GM18507 (cell line): Measurements from ENCODE around the gene POLR1H.

Experiments used
- DNase-seq: peaks from one replicate; pipeline ENCODE4 v3.0.0; 2011; ENCODE audit warnings: low read depth; ENCODE audit not compliant: insufficient read length; ENCODE audit errors: extremely low spot score
- FAIRE-seq: peaks from 2 replicates; lab custom pipeline; 2011; peaks lifted over from hg19 to GRCh38; lab: Jason Lieb, UNC

The POLR1H gene

DNA sequence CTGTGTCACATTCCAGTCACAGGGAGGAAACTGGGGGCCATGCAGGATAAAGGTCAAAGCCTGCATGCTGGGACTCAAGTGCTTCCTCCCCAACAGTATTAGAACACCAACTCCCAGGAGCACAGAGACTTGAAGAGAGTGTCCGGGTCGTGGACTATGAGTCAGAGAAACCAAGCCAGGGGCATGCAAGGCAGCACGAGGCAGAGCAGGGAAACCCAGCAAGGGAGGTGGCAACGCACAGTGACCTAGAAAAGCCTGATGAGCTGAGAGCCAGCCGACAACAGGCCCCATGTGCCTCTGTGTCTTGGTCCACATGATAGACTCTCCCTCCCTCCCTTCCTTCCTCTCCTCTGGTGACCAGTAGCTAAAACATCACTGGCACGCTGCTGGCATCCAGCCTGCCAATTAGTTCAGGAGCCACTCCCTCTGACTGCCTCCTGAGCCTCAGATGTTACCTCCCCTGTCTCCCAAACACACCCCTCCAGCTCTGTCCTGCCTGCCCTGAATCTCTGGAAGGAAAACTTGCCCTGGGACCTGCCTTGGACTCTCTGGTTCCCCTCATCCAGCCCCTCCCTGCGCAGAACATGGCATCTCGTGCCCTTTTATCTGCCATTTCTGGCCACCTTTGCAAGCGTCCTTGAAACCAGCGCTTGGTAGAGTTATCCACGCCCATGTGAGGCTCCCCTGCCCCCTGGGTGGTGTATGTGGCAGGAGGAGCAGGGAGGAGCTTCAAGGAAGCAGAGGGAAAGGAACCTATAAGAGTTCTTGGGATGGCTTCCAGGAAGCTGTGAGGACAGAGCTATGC, 30.7 kb downstream of the POLR1H start:
- no peak for FAIRE-seq
- no peak for DNase-seq

DNA sequence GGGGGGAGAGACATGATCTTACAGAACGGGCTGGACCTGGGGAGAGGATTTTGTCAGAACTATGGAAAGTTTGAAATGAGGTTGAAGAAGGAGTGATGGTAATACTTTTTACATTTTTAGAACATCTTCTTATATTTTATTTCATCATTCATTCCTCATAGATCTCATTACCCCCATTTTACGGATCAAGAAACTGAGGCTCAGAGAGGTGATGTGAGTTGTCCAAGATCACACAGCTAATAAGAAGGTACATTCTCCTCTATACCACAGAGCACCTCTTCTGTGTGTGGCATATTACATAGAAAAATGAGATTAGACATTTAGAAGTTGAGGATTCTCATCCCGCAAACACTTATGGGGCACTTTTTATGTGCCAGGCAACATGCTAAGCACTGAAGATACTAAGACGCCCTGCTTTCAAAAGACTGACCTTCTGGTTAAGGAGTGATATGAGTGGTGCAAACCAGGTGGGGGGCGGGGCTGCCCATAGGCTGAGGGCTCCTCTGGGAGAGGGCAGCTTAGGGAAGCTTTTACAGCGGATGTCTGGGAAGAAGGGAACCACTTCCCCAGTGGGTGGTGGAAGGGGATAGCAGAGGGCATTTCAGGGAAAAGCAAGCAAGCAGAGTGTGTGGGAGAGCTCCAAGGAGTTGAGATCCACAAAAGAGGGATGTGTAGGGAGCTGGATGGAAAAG, 31.9 kb downstream of the POLR1H start:
- no peak for DNase-seq
- no peak for FAIRE-seq

DNA sequence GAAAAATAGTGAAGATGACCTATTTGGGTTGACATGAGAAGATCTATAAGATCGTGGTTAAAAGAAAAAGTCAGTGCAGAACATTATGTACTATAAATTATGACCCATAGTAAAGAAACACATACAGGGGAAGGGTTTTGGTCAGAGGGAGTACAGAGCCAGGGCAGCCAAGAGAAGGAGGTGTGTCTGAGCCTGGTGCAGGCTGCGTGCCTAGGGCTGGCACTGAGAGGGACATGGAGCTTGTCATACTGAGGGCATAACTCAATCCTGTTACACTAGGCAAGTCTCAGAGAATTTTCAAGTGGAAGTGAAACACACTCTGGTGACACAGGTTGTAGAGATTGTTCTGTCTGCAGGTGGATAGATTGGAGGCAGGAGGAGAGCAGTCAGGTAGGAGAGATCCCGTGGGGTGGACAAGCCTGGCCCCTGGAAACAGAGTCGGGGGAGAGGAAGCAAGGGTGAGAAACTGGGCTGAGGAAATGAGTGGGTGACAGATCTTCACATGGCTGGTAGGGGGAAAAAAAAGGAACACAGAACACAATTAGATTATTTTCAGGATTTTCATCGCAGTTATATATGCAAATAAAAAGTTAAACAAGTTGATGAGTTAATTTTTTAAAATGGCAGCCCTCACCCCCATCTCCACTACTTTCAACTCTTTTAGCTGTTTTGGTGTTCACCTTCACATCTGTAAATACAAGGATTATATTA, 33.0 kb downstream of the POLR1H start:
- DNase-seq, result no peak
- FAIRE-seq, result no peak

- no peak for FAIRE-seq
- DNase-seq, result no peak
These were observed 35.8 kb downstream of the POLR1H start for GRCh38 chr6:30096829-30097228.

GRCh38 chr6:30097902-30098768, 37.1 kb downstream of the POLR1H start:
- FAIRE-seq, result no peak
- DNase-seq, result no peak

GRCh38 chr6:30100154-30100553, 39.1 kb downstream of the POLR1H start:
- FAIRE-seq, result no peak

DNA sequence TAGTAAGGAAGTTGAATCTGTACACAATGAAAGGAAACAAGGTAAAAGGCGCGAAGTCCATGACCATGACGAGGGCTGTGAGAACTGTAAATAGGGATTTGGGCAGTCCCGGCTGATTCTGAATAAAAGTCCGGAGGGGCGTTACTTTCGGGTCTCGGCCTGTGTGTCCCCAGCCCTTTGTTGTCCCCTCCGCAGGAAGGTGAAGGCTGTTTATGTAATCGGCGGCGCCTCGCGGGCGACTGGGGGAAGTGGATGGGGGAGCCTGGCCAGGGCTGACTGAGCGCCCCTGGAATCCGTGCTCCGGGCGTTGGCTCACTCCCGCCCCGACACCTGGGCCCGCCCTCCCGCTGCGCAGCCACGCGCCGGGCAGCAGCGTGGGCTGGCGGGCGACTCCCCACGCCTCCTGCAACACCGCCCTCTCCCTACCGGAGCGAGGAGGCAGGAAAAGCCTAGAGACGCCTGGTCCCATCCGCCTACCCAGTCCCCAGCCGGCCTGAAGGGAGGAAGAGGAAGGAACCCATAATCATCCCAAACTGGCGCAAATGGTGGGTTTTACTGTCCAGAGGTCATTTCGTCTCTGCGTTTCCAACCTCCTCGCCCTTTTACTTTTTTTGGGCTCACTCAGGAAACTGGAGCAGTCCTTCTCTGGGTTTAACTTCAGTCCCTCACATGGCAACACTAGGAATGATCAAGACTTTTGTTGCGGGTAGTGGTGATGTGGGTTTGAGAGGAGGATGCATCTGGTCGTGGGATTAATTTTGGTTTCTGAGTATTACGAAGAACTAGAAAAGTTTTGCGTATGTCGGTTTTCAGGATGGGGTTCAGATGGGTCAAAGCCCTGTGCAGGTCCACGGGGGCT, 39.7 kb downstream of the POLR1H start:
- FAIRE-seq (no peak), DNase-seq (no peak)

More at GRCh38 chr6:30100154-30100553, 39.1 kb downstream of the POLR1H start:
- DNase-seq, result no peak

- DNase-seq, result peak; percentile 56
- FAIRE-seq, result no peak
These were observed 40.7 kb downstream of the POLR1H start for GRCh38 chr6:30101444-30102413.

- FAIRE-seq (no peak), DNase-seq (no peak)
These were observed 41.4 kb downstream of the POLR1H start for GRCh38 chr6:30102414-30102969.

DNA sequence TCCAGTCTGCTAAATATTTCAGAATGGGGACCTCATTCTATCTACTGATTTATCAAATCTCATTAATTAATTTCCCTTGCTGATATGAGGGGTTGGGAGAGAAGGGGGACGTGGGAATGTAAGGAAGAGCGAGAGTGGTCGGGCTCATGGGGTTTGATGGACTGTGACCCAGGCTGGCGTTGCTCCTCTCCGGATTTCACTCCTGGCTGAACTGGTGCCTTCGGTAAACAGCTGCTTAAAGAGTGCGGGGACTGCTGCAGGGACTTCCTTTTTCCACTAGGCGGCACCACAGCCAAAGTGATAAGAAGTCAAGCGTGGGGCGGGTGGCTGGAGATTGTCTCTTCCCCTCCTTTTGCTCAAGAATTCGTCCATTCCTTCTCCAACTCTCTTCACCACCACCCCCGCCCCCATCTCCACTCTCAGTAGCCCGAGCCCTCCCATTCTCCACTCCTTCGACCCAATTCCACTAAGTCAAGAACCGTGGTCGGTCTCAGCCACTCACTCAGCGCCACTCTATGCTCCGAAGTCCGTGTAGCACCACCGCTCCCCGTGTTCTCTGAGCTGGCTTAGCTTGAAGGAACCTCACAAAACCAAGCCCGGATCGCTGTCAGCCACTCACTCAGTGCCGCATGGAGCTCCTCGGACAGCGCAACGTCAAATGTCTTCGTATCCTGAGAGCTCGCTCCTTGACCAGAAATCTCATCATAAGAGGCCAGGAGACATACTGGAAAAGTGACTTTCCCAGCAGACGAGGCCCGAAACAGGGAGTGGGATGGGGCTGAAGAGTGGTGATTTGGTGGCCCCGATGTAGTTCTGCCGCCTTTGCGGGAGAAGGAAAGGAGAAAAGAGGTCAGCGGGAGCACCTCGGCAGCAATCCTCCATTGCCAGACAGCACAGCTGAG, 42.2 kb downstream of the POLR1H start:
- peak; percentile 90 for FAIRE-seq
- peak; percentile 74 for DNase-seq

DNA sequence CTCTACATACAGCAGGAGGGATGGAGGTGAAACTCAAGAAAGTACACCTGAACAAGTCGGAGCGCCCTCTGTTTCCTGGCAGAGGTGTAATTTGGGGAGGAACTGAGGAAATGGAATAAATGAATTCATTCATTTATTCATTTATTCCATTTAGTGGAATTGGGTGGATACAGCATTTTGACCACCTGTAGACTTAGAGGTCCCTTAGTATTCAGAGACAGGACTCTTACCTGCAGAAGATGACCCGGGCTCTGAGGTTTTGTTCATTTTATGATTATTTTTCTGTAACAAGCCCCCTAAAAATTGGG, 42.8 kb downstream of the POLR1H start:
- FAIRE-seq (no peak), DNase-seq (no peak)

- FAIRE-seq (no peak), DNase-seq (no peak)
These were observed 43.6 kb downstream of the POLR1H start for GRCh38 chr6:30104661-30105060.

DNA sequence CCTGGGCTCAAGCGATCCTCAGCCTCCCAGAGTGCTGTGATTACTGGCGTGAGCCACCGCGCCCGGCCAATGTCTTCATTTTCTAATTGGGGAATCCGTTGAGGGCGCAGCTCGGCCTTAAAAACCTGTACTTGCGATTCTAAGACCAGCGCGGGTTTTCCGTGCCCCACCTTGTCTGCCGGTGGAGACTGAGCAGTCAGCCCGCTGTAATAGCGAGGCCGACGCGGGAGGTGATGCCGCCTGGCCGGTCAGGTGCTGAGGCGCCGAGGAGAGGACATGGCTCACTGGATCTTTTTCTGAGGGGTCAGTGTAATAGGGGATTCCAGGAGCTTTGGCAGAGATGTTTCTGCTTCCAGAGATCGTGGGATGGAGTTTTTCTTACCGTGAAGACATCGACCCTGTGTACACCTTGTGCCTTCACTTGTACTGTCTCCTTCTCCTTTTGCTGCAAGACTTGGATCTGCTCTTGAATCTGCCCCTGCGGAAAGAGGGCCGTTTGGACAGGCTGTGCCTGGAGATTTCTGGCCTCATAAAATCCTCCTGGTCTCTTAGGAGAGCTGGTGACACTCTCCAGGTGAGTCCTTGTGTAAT, 50.3 kb downstream of the POLR1H start:
- DNase-seq, result no peak
- no peak for FAIRE-seq

DNA sequence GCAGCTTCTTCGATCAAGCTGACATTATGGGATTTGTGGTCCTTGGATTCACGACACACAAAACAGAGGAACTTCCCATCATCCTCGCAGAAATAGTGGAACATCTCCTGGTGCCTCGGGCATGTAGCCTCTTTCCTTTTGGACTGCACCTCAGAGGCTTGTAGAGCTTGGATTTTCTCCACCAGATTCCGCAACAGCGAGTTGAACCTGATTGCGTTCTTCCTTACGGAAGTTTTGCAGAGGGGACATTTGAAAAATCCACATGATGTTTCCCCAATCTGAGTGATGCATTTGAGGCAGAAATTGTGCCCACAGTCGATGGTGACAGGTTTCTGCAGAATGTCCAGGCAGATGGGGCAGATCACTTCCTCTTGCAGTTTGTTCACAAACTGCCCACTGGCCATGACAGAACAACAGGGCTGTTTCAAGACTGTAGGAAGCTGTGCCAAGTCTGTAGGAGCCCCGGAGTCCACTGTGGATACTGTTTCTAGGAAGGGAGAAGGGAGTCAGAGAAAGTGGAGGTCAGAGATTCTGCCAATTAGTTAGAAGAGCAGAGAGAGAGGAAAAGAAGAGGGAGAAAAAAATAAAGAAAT, 51.4 kb downstream of the POLR1H start:
- no peak for FAIRE-seq
- DNase-seq, result no peak

DNA sequence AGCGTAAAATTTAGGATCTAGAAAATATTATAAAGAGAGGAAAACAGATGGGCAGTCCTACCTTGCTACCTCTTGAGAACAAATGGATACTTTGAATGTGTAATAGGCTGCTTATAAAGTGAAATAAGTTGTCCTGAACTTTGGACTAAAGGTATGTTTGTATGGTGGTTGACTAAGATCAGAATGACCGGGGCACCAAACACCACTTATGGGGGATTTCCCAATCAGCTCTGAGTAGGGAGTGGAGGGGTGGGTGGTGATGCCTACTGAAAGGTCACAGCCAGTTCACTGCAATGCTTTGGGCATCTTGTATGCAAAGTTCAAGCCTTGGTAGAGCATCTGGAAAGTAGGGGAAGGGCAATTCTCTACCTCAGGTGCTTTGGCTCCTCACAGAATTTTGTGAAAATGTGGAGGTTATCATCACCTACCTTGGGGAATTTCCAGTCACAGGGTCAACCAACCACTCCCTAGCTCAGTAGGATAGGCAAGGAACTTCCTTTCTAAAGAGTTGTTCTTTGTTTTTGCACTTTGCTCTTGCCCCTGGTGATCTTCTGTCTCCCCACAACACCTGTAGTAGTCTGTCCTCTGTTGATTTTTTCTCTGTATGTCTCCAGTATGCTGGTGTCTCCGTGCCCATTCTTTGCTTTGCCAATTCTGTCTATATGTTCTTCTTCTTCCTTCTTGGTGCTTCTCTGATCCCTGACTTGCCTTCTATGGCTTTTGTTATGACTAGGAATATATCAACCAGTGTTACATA, 52.1 kb downstream of the POLR1H start, which contains the start of gene TRIM31:
TRIM31 (minus strand) TSS at position 88 of the 757 bp plus-strand sequence. CDS start 285 bp downstream, outside the sequence.
- DNase-seq, result no peak
- peak; percentile 86 for FAIRE-seq
